Large intestine (tissue), 3 donors: ENCODE results near the gene ACR. TPM values are rescaled to one million over a fixed set of nuclear protein-coding genes. Genes with fewer than 3 reads are reported as not detected.

Source experiments
- DNase-seq, 2 donors: peaks; one replicate each; pipeline versions ENCODE4 v3.0.0 to v3.0.0-alpha.2; 2013
- H3K27ac ChIP-seq: one replicate; pipeline ENCODE4 v1.5.1; 2013; ENCODE audit warnings: low read length
- H3K27me3 ChIP-seq: 2 replicates; pipeline ENCODE4 v1.6.1; 2013; ENCODE audit warnings: low read length; ENCODE audit not compliant: control insufficient read depth, insufficient read depth
- H3K36me3 ChIP-seq: 2 replicates; pipeline ENCODE4 v1.6.1; 2013; ENCODE audit warnings: low read length; ENCODE audit not compliant: control insufficient read depth, insufficient read depth
- H3K4me1 ChIP-seq: one replicate; pipeline ENCODE4 v1.6.1; 2013; ENCODE audit warnings: low read length; ENCODE audit not compliant: control insufficient read depth, insufficient read depth
- H3K4me3 ChIP-seq: one replicate; pipeline ENCODE4 v1.5.1; 2013; ENCODE audit warnings: low read length
- H3K9me3 ChIP-seq: one replicate; pipeline ENCODE4 v1.6.1; 2013; ENCODE audit warnings: mild to moderate bottlenecking, low read depth, low read length, moderate library complexity; ENCODE audit not compliant: control insufficient read depth
- WGBS: methylation state at CpG from one replicate; pipeline ENCODE4 v1.1.5; 2013; ENCODE audit warnings: low lambda C conversion rate; ENCODE audit not compliant: insufficient coverage; 5-methylcytosine and 5-hydroxymethylcytosine counted together
- polyA plus RNA-seq: library from polyadenylated mRNA; unstranded; fragments of 120-200 nt; gene quantifications from one replicate; pipeline ENCODE4 v1.2.1, GENCODE V29; 2013

ACR gene
- polyA plus RNA-seq, 1 donor: 0.48 TPM

DNA sequence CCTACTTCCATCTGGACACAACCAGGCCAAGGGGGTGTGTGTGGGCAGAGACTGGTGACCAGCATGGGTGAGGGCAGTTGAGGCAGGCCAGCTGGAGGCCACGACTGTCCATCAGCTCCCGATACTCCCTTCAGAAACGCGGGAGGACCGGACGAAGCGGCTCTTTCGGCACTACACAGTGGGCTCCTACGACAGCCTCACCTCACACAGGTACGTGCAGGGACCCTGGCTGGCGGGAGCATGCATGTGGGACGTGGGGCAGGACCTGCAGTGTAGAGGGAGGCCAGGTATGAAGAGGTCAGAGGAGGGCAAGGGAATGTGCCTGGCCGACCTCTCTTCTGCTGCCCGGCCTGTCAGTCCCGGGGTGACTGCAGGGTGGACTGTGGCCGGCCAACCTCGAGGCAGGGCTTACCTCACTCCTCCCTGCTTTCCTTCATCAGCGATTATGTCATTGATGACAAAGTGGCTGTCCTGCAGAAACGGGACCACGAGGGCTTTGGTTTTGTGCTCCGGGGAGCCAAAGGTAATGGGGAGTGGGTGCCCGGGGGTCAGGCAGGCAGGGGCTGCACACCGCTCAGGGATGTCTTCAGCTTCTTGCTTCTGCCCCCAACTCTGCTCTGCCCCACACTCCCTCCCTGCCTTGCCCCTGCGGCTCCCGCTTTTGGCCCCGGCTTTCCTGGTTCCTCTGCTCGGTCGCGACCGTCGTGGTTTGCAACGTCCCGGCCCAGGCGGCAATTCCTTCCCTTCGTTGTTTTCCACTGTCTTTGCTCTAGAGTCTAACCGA is 34.1 kb upstream of the ACR start:
- 95% methylated on average over 7 of the region's 36 CpGs for WGBS
- H3K4me1 ChIP-seq: peaks cover 36% of the 10 kb centered on the region

DNA sequence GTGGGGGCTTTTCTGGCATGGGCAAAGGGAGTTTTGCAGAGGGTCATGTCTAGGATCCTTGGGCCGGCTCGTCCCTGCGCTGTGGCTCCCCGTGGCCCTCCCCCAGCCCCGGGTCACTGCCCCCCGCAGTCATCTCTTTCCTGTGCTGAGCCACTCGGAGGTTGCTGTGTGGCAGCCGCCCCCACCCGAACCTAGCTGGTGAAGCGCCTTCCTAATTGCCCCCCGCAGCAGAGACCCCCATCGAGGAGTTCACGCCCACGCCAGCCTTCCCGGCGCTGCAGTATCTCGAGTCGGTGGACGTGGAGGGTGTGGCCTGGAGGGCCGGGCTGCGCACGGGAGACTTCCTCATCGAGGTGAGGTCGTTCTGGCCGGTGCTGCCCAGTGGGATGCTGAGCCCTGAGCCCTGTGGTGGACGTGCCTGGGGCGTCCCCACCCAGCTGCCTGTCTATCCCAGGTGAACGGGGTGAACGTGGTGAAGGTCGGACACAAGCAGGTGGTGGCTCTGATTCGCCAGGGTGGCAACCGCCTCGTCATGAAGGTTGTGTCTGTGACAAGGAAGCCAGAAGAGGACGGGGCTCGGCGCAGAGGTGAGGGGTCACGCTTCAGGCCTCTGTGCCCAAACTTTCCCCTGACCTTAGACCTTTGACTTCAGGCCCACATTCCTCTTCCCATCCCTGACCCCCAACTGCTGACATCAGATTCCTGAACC is 33.3 kb upstream of the ACR start:
- H3K9me3 ChIP-seq: peaks cover 5% of the 10 kb centered on the region
- H3K27ac ChIP-seq: no peak overlapping the region
- WGBS: no CpG with 5 or more reads among the region's 37 CpGs
- no peak overlapping the region for H3K4me3 ChIP-seq
- H3K27me3 ChIP-seq: no peaks in the 10 kb centered on the region
- DNase-seq: no peak
- peaks cover 56% of the 10 kb centered on the region for H3K36me3 ChIP-seq
- peaks cover 28% of the 10 kb centered on the region for H3K4me1 ChIP-seq

More for the DNA sequence above, 34.1 kb upstream of the ACR start:
- H3K36me3 ChIP-seq: peaks cover 55% of the 10 kb centered on the region
- no peak for DNase-seq
- H3K27me3 ChIP-seq: no peaks in the 10 kb centered on the region
- no peak overlapping the region for H3K4me3 ChIP-seq
- H3K27ac ChIP-seq: no peak overlapping the region
- peaks cover 5% of the 10 kb centered on the region for H3K9me3 ChIP-seq

DNA sequence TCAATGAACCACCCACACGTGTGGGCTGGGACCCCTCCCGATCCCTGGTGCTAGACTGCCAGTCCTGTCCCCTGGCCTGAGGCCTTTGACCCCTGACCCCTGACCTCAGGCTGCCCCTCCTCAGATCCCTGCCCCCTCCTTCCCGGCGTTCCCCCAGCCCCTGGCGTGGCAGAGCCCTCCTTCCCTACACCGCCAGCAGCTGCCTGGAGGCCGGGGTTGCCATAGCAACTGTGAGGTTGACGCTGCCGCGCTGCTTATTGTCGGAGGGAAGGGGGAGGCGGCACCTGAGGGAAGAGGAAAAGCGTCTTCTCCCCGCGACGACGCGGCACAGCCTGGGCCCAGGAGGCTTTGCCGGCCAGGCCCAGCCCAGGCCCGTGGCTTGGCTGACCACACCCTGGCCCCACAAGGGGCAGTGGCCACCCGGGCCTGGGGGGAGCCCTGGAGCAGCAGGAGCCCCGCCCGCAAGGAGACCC is 32.7 kb upstream of the ACR start:
- no peak overlapping the region for H3K27ac ChIP-seq
- WGBS: no CpG with 5 or more reads among the region's 23 CpGs
- peak; percentile 71 to 77 for DNase-seq
- peaks cover 5% of the 10 kb centered on the region for H3K9me3 ChIP-seq
- H3K4me3 ChIP-seq: no peak overlapping the region
- no peaks in the 10 kb centered on the region for H3K27me3 ChIP-seq
- peaks cover 22% of the 10 kb centered on the region for H3K4me1 ChIP-seq
- H3K36me3 ChIP-seq: peaks cover 60% of the 10 kb centered on the region

DNA sequence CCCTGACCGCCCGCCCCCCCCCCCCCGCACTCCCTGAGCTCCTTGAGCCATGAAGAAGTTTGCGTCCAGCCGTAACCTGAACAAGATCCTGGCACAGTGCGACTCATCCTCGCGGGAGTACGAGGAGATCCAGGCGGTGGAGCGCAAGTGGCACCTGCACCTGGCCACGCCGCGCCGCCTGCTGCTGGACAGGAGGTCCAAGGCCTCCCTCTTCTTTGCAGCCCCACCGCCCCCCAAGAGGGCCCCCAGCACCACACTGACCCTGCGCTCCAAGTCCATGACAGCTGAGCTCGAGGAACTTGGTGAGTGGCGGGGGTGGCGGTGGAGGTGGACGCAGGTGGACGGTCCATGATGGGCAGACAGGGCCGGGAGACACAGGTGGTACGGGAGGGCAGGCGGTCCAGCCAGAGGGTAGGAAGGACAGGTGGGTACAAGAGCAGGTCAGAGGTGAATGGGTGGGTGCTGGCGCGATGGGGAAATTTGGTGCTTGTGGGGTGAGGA is 32.1 kb upstream of the ACR start:
- Histone ChIP-seq H3K27me3 (no peaks in the 10 kb centered on the region), H3K4me3 (no peak overlapping the region), H3K9me3 (peaks cover 6% of the 10 kb centered on the region), H3K27ac (no peak overlapping the region), H3K36me3 (peaks cover 61% of the 10 kb centered on the region), H3K4me1 (peaks cover 17% of the 10 kb centered on the region)
- WGBS: no CpG with 5 or more reads among the region's 27 CpGs
- no peak for DNase-seq

DNA sequence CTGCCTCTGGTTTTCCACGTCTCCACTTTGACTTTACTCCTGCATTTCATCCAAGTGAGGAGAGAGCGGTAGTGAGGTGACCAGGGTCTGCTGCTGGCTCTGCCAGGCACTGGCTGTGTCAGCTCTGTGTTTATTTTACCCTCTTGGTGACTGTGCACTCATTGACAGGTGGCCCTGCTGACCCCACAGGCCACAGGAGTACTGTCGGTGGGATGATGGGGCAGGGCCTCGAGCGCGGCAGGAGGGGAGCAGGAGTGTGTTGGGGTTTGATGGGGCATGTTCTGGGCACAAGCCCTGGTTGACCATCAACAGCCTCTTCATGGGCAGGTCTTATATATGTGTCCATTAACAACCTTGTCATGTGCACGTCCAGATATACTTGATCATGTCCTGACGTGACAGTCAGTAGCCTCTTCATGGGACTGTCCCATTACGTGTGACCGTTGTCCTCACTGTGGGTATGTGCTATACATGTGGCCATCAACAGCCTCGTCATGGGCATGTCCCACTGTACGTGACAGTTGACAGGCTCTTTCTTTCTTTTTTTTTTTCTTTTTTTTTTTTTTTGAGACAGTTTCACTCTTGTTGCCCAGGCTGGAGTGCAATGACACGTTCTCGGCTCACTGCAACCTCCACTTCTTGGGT is 31.4 kb upstream of the ACR start:
- Histone ChIP-seq H3K36me3 (peaks cover 62% of the 10 kb centered on the region), H3K4me1 (peaks cover 10% of the 10 kb centered on the region), H3K27me3 (no peaks in the 10 kb centered on the region), H3K27ac (no peak overlapping the region), H3K9me3 (peaks cover 9% of the 10 kb centered on the region), H3K4me3 (no peak overlapping the region)
- DNase-seq: no peak
- WGBS: no CpG with 5 or more reads among the region's 14 CpGs

DNA sequence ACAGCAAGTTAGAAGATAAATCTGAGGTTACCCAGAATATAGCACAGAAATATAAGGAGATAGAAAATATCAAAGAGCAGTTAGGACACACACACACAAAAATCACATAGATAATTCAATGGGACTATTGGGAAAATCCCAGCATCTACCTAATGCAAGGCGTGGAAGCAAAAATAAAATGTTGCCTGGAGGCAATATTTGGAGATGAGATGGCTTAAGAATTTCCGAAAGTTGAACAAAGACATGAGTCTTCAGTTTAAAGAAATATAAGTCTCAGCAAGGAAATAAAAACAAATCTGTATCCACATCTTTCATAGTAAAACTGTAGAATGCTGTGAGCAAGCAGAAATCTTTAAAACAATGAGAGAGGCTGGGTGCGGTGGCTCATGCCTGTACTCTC is 29.5 kb upstream of the ACR start:
- H3K36me3 ChIP-seq: peaks cover 50% of the 10 kb centered on the region
- H3K27ac ChIP-seq: no peak overlapping the region
- H3K27me3 ChIP-seq: no peaks in the 10 kb centered on the region
- no peak for DNase-seq
- H3K4me1 ChIP-seq: peaks cover 5% of the 10 kb centered on the region
- no peak overlapping the region for H3K4me3 ChIP-seq
- H3K9me3 ChIP-seq: peaks cover 9% of the 10 kb centered on the region
- WGBS: 100% methylated on average over 1 of the region's 3 CpGs

DNA sequence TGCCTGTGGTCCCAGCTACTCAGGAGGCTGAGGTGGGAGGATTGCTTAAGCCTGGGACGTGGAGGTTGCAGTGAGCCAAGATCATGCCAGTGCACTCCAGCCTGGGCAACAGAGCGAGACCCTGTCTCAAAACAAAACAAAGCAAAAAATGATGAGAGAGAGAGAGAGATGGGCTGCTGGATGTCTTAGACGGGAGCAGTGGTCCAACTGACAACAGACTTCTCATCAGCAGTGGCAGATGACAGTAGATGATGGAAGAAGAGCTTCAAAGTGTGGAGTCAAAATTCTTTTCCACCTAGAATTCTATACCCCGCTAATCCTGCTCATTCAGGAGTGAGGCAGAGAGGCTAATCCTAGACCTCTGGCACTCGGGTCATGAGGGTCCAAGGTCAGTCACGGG is 29.0 kb upstream of the ACR start:
- no peaks in the 10 kb centered on the region for H3K27me3 ChIP-seq
- WGBS: no CpG with 5 or more reads among the region's 6 CpGs
- H3K9me3 ChIP-seq: peaks cover 9% of the 10 kb centered on the region
- H3K36me3 ChIP-seq: peaks cover 47% of the 10 kb centered on the region
- H3K4me1 ChIP-seq: peaks cover 5% of the 10 kb centered on the region
- no peak overlapping the region for H3K27ac ChIP-seq
- no peak overlapping the region for H3K4me3 ChIP-seq
- DNase-seq: no peak

DNA sequence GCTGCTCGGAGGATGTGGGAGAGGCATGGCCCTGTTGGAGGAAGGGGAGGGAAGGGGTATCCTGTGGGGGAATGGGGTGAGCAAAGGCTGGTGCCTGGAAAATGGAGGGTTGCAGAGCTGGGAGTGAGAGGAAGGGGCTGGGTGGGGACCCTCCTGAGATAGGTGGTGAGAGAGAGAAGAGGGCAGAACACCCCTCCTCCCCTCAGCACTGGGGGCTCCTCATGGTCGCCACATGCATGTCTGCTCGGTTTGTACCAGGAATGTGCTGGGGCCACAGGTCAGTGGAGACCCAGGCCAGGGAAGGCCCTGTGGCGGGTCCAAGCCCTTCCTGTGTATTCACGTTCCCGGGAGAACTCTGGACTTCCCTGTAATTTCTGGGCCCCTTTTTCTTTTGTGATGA is 27.8 kb upstream of the ACR start:
- H3K36me3 ChIP-seq: peaks cover 42% of the 10 kb centered on the region
- H3K27ac ChIP-seq: no peak overlapping the region
- peaks cover 4% of the 10 kb centered on the region for H3K9me3 ChIP-seq
- H3K4me1 ChIP-seq: peaks cover 1% of the 10 kb centered on the region
- H3K27me3 ChIP-seq: no peaks in the 10 kb centered on the region
- DNase-seq: no peak
- no peak overlapping the region for H3K4me3 ChIP-seq
- no CpG with 5 or more reads among the region's 6 CpGs for WGBS

DNA sequence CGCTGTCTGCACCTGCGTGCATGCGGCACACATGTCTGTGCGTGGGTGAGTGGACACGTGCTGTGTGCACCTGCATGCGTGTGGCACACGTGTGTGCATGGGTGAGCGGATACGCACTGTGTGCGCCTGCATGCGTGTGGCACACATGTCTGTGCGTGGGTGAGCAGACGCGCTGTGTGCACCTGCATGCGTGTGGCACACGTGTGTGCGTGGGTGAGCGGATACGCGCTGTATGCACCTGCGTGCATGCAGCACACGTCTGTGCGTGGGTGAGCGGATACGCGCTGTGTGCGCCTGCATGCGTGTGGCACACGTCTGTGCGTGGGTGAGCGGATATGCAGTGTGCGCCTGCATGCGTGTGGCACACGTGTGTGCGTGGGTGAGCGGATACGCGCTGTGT is 27.1 kb upstream of the ACR start:
- Histone ChIP-seq H3K27me3 (no peaks in the 10 kb centered on the region), H3K9me3 (peaks cover 4% of the 10 kb centered on the region), H3K4me3 (no peak overlapping the region), H3K36me3 (peaks cover 43% of the 10 kb centered on the region), H3K27ac (no peak overlapping the region), H3K4me1 (no peaks in the 10 kb centered on the region)
- DNase-seq: no peak
- WGBS: no CpG with 5 or more reads among the region's 38 CpGs
